HG02981 (cell line): ENCODE data around the gene RALGPS1.
A peak's percentile ranks its signal among the peaks of the same experiment; 100 is the strongest.

Experiments used
- ATAC-seq: cut with Tn5 transposase; IDR thresholded peaks from one replicate; pipeline ENCODE4 v1.9.1; 2021; ENCODE audit warnings: mild to moderate bottlenecking, moderate library complexity; ENCODE audit not compliant: unreplicated experiment

Gene RALGPS1

GRCh38 chr9:127114606-127115005 is 200.0 kb downstream of the RALGPS1 start:
- ATAC-seq = no peak

- no peak for ATAC-seq
Observed at GRCh38 chr9:127116088-127116726, 201.6 kb downstream of the RALGPS1 start.

- no peak for ATAC-seq
Observed at GRCh38 chr9:127116957-127117356, 202.4 kb downstream of the RALGPS1 start.

- no peak for ATAC-seq
Observed at GRCh38 chr9:127117801-127118200, 203.2 kb downstream of the RALGPS1 start.

DNA sequence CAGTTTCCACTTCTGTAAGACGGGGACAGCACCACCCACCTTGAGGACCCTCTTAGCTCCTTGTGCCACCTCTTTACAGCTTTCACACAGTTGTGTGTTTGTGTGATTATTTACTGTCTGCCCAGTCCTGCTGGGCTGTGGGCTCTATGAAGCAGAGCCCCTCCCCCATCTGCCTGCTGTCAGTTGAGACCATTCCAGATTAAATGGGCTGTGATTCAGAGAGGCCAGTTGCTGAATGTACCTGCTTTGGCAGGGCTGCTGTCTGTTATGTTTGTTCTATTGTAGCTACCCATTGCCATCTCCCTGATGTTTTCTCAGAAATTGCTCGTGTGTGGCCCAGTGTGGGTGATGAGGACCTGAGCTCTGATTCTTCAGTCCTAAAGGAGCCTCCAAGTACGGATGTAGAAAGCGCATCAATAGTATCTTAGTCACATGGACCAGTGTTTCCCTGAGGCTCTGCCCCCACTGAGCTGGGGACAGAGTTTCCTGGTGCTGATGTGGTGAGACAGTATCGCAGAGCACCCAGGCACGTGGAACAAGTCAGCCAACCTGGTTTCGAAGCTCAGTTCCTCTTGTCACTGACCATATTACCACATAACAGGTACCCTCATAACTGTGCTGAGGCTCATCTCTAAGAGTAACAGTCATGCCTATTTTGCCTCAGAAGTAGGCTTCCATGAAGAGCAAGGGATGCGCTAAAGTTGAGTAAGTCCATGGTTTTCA is 204.2 kb downstream of the RALGPS1 start:
- ATAC-seq = peak; percentile 42

DNA sequence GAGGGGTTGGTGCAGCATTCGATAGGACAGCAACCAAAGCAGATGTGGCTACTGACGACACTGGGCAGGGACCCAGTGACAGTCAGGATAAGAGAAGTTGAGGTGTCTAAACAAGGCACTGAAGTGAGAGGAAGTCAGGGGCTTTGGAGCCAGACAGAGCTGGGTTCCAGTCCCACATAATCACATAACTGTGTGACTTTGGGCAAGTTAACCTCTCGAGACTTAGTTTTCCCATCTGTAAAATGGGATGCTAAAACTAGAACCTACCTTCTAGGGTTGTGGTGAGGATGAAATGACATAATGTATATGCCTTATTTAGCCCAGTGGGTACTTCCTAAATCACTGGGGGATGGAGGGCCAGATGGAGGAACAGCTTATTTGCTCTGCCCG is 204.7 kb downstream of the RALGPS1 start:
- no peak for ATAC-seq

DNA sequence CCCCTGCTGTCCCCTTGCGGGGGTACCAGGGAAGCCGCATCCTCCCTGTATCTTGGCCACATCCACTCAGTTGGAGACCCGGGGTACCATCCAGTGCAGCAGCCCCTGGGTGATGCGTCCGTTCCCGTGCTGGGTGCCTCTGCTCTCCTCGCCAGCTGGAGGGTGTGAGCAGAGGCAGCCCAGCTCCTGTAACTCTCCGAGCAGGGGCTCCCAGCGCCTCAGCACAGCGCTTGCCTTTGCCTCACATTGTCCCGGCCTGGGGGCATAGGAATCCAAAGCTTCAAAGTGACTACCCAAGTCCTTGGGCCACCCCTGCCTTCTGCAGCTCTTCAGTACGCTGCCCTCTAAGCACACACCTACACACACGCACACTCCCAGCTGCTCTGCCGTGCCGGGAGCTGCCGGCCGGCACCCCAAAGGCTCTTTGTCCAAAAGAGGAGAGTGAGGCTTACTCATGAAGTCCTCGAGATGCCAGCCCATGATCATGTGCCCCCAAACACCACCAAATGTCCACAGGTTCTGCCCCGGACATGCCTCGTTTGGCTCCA is 207.1 kb downstream of the RALGPS1 start:
- no peak for ATAC-seq

DNA sequence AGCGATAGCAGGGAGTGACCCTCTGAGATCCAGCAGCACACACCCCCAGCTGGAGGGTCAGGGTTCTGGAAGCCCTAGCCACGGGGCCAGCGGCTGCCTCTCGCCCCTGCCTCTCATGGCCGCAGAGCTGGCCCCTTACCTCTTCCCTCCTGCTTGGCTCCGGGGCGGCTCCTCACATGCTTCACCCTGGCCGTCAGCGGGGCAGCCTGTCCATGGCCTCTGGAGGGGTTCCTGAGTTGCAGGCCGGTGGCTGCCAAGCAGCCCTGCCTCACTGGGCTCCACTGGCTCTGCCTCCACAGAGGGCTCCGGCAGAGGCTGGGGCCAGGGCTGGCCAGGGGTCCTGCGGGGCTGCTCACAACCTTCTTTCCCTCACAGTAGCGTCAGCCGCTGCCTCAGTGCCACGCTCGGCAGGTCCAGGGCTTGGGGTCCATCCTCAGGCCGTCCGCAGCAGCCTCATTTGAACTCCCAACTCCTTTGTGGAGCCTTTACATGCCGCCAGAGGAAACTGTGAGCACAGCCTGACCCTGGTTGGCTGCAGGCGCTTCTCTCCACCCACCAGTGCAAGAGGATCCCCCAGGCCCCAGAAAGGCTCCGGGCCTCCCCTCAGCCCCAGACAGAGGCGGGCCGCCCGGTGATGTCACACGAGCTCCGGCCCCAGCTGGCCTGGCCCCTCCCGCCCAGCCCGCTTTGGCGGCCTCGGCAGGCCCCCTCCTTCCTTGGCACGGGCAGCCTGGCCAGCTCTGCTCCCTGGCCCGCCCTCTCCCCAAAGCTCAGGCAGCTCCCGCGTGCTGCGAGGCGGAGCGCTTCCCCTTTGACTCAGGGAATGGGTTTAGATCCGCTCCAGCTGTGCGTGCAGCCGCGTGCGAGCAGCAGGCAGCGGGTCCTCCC is 207.8 kb downstream of the RALGPS1 start, which contains the start of gene ANGPTL2:
Gene ANGPTL2 (minus strand): TSS at position 460 of the 888 bp plus-strand sequence. CDS start 13,904 bp downstream, outside the sequence.
- ATAC-seq = no peak

- no peak for ATAC-seq
Observed at GRCh38 chr9:127123064-127123890, 208.7 kb downstream of the RALGPS1 start.

- ATAC-seq = no peak
Observed at GRCh38 chr9:127124111-127124531, 209.5 kb downstream of the RALGPS1 start.

DNA sequence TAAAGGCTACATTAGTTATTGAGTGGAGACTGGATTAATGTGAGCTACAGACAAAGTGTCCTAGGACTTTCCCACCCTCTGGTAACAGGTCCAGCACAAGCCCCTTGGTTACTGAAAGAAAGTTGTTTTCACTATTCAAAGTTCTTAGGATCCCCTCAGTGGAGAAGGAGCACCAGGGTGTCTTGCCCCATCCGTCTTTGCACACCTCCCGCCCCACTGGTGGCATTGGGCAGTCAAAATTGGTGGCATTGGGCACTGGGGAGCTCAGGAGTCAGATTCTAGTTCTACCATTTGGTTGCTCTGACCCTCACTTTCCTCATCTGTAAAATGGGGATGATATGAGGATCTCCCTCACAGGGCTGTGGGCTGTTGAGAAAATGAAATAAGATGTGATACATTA is 210.2 kb downstream of the RALGPS1 start:
- ATAC-seq = no peak

DNA sequence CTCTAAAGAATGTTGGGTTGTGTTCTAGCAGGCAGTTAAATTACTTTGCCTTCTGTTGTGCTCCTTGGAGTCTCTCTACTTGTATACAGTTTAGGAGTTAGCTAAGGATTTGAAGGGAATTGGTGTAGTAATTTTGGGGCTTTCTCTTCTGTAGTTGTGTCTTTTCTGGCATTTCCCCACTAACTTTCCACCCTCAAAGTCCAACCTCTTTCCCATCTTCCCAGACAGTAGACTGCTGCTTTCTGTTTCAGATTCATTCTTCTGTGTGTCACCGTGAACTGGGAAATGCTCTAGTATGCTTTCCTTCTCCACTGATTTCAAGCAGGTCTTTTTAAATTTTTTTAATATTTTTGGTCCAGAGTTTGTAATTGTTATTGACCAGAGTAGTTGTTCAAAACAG is 212.4 kb downstream of the RALGPS1 start:
- ATAC-seq = no peak

GRCh38 chr9:127128341-127129072 is 213.9 kb downstream of the RALGPS1 start:
- no peak for ATAC-seq

GRCh38 chr9:127129073-127129717 is 214.6 kb downstream of the RALGPS1 start:
- no peak for ATAC-seq

DNA sequence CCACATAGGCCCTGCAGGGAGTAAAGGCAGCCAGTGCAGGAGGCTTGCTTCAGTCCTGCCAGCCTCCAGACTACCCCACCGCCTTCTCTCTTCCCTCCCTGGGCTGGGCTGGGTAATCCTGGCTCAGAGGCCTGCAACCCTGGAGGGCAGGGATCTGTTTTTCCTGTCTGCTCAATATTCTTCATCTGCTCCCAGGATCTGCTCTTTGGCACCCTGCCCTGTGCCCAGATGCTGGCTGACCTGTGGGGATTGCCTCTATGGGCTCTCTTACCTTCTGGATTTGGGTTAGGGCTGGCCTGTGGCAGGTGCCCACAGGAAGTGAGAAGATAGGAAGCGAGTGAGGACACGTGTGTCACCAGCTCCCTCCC is 215.1 kb downstream of the RALGPS1 start:
- no peak for ATAC-seq

DNA sequence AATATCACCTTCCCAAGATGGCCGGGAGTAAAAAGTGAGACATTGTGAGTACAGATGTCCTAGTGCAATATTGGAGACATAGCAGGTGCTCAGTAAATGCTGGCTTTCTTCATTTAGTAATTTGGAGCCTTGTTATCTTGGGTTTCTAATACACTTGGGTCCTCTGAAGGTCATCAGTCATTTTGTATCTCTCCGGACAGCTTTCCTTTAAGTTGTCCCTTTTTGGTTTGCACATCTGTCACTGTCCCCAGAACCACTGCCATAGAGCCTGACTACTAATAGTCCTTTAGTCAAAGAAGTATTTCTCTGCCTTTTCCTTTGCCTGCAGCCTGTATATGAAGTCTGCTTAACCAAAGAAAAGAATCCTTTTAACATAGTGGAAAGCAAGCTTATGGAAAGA is 215.7 kb downstream of the RALGPS1 start:
- ATAC-seq = no peak

- ATAC-seq = no peak
Observed at GRCh38 chr9:127130661-127131538, 216.3 kb downstream of the RALGPS1 start.

DNA sequence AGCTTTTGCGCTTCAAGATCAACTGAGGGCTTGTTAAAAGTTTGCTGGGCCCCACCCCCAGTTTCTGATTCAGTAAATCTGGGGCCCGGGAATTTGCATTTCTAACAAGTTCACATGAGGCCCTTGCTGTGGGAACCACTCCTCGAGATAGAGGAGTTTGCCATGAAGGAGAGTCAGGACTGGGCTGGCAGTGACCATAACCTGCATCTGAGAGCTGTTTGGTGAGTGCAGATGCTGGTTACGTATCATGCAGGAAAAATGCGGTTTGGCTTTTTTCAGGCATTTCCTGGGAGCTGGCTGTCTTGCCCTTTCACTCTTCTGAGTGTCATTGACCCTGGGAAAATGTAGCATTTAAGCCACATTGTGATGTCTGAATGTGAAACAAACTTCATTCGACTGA is 217.3 kb downstream of the RALGPS1 start:
- ATAC-seq = no peak
